ENCODE data around the gene RETREG2. TPM values are rescaled to one million over a fixed set of nuclear protein-coding genes. Genes with fewer than 3 reads are reported as not detected.
A peak's percentile ranks its signal among the peaks of the same experiment; 100 is the strongest.

The RETREG2 gene
- total RNA-seq, 1 donor from 2014 or later: 79.6 TPM

- DNase-seq (ENCODE audit: low spot score): no peak
Measured at GRCh38 chr2:219168932-219169331, 9.1 kb upstream of the RETREG2 start.

GRCh38 chr2:219169930-219170654, 8.0 kb upstream of the RETREG2 start, which contains the start of gene SLC23A3:
TSS of gene SLC23A3 (minus strand) at chr2:219170029. CDS start at chr2:219169984, 45 bp downstream.
- DNase-seq (ENCODE audit: low spot score): no peak

- DNase-seq (ENCODE audit: low spot score): no peak
Measured at GRCh38 chr2:219171231-219171651, 6.8 kb upstream of the RETREG2 start.

- DNase-seq (ENCODE audit: low spot score): no peak
Measured at GRCh38 chr2:219172231-219173154, 5.6 kb upstream of the RETREG2 start.

- DNase-seq (ENCODE audit: low spot score): no peak
Measured at GRCh38 chr2:219173176-219173575, 4.9 kb upstream of the RETREG2 start.

- DNase-seq (ENCODE audit: low spot score): no peak
Measured at GRCh38 chr2:219174146-219174545, 3.9 kb upstream of the RETREG2 start.

GRCh38 chr2:219174801-219175200, 3.3 kb upstream of the RETREG2 start:
- DNase-seq (ENCODE audit: low spot score): no peak

- no peak for DNase-seq (ENCODE audit: low spot score)
Measured at GRCh38 chr2:219175486-219175885, 2.6 kb upstream of the RETREG2 start.

- DNase-seq (ENCODE audit: low spot score): peak; percentile 65
Measured at GRCh38 chr2:219175928-219176817, 1.9 kb upstream of the RETREG2 start.

- peak; percentile 90 for DNase-seq (ENCODE audit: low spot score)
Measured at GRCh38 chr2:219176818-219177551, 1.1 kb upstream of the RETREG2 start, which contains the start of gene CNPPD1. TSS of gene CNPPD1 (minus strand) at chr2:219176925. CDS start at chr2:219176828, 97 bp downstream.

- peak; percentile 70 for DNase-seq (ENCODE audit: low spot score)
Measured at GRCh38 chr2:219178377-219179175, 501 bp downstream of the RETREG2 start.

GRCh38 chr2:219179601-219180465, 1.8 kb downstream of the RETREG2 start:
- no peak for DNase-seq (ENCODE audit: low spot score)

- DNase-seq (ENCODE audit: low spot score): no peak
Measured at GRCh38 chr2:219180961-219181360, 2.9 kb downstream of the RETREG2 start.

- DNase-seq (ENCODE audit: low spot score): no peak
Measured at GRCh38 chr2:219181531-219181930, 3.5 kb downstream of the RETREG2 start.

- DNase-seq (ENCODE audit: low spot score): no peak
Measured at GRCh38 chr2:219182331-219183150, 4.5 kb downstream of the RETREG2 start.

GRCh38 chr2:219183151-219183772, 5.2 kb downstream of the RETREG2 start:
- no peak for DNase-seq (ENCODE audit: low spot score)

GRCh38 chr2:219184121-219184520, 6.0 kb downstream of the RETREG2 start:
- DNase-seq (ENCODE audit: low spot score): no peak
